GM12878 (cell line): Measurements from ENCODE around the gene GAS2. TPM values are rescaled to one million over a fixed set of nuclear protein-coding genes. Genes with fewer than 3 reads are reported as not detected.

Experiments used
- ATAC-seq: fragments of 200-7000 bp; cut with Tn5 transposase; 3 replicates; pipeline ENCODE4 v1.9.1; 2020; ENCODE audit warnings: mild to moderate bottlenecking, moderate library complexity
- BruUV-seq: library from RNA; stranded (reverse); fragments of 400-500 nt; replicated peaks from 2 replicates; lab custom pipeline; 2021; lab: Mats Ljungman, UMichigan
- CTCF ChIA-PET: fragments of 300-600 bp; sonication (Branson Sonifier 250); formaldehyde crosslinking; extraction: SDS; loops from one replicate; lab custom pipeline; 2021; ENCODE audit warnings: inconsistent platforms; lab: Yijun Ruan, JAX
- POLR2A ChIA-PET: fragments of 350-600 bp; formaldehyde crosslinking; extraction: SDS; loops from one replicate; lab custom pipeline; 2021; ENCODE audit warnings: inconsistent platforms; lab: Charles Lee
- RAD21 ChIA-PET: fragments of 300-600 bp; sonication (Branson Sonifier 250); formaldehyde crosslinking; loops from one replicate; lab custom pipeline; 2023; ENCODE audit warnings: antibody characterized with exemption; ENCODE audit not compliant: unreplicated experiment; lab: Charles Lee
- SMC1A ChIA-PET: fragments of 300-600 bp; sonication (Branson Sonifier 250); formaldehyde crosslinking; loops from one replicate; lab custom pipeline; 2023; ENCODE audit not compliant: unreplicated experiment, uncharacterized antibody; lab: Charles Lee
- DNase-seq: peaks from one replicate; pipeline ENCODE4 v3.0.0-alpha.2; 2011; ENCODE audit warnings: low read depth, low spot score
- FAIRE-seq: peaks from 3 replicates; lab custom pipeline; 2011; peaks lifted over from hg19 to GRCh38; lab: Jason Lieb, UNC
- H2AFZ ChIP-seq: 2 replicates; pipeline ENCODE4 v1.6.0; 2011; ENCODE audit warnings: low read depth, low read length, control low read depth; ENCODE audit not compliant: control insufficient read depth
- H3K27ac ChIP-seq: 2 replicates; pipeline ENCODE4 v1.5.1; 2011; ENCODE audit warnings: control low read depth; ENCODE audit not compliant: control insufficient read depth, insufficient read depth
- H3K27me3 ChIP-seq, 2 experiments: replicated peaks in 1 of 2; 2 replicates each; pipeline versions ENCODE4 v1.6.0 to v1.6.1; 2011; ENCODE audit warnings: low read length in 1 of 2; ENCODE audit not compliant: control insufficient read depth in 2 of 2, insufficient read depth in 2 of 2
- H3K36me3 ChIP-seq, 2 experiments: 2 replicates each; pipeline ENCODE4 v1.5.1; 2011; ENCODE audit warnings: low read length in 1 of 2; ENCODE audit not compliant: control insufficient read depth in 2 of 2, insufficient read depth in 2 of 2
- H3K4me1 ChIP-seq: 2 replicates; pipeline ENCODE4 v1.6.1; 2011; ENCODE audit warnings: mild to moderate bottlenecking, low read length, moderate library complexity, mixed read lengths; ENCODE audit not compliant: control insufficient read depth, insufficient read depth
- H3K4me2 ChIP-seq: 2 replicates; pipeline ENCODE4 v1.6.0; 2011; ENCODE audit warnings: control low read depth; ENCODE audit not compliant: control insufficient read depth, insufficient read depth
- H3K4me3 ChIP-seq: fragments of 200-600 bp; sonication (generic); 2 replicates; pipeline ENCODE4 v1.5.1; 2016
- H3K79me2 ChIP-seq: 2 replicates; pipeline ENCODE4 v1.6.0; 2011; ENCODE audit warnings: low read length; ENCODE audit not compliant: control insufficient read depth, insufficient read depth
- H3K9ac ChIP-seq: 2 replicates; pipeline ENCODE4 v1.8.0; 2011; ENCODE audit warnings: low read length, control low read depth, mixed read lengths; ENCODE audit not compliant: control insufficient read depth, insufficient read depth
- H3K9me3 ChIP-seq: replicated peaks from 3 replicates; pipeline ENCODE4 v1.5.1; 2011; ENCODE audit warnings: mild to moderate bottlenecking, low read length; ENCODE audit not compliant: control insufficient read depth, insufficient read depth
- H4K20me1 ChIP-seq: 2 replicates; pipeline ENCODE4 v1.6.0; 2011; ENCODE audit not compliant: control insufficient read depth, insufficient read depth
- BCLAF1 ChIP-seq: fragments of 450-650 bp; IDR thresholded peaks from 2 replicates; pipeline ENCODE4 v1.6.1; 2017; ENCODE audit warnings: antibody characterized with exemption, mild to moderate bottlenecking, moderate library complexity
- SIX5 ChIP-seq: IDR thresholded peaks from 2 replicates; pipeline ENCODE4 v1.6.1; 2011; ENCODE audit warnings: mild to moderate bottlenecking, low read depth, low read length, moderate library complexity; ENCODE audit not compliant: severe bottlenecking
- WGBS: methylation state at CpG from one replicate; pipeline ENCODE4 v1.1.6; 2016; ENCODE audit warnings: low lambda C conversion rate; ENCODE audit not compliant: insufficient replicate concordance, insufficient coverage; ENCODE audit errors: missing lambda C conversion rate; 5-methylcytosine and 5-hydroxymethylcytosine counted together
- in situ Hi-C: fragments of 300-500 bp; cut with MboI; formaldehyde crosslinking; loops from 9 replicates; pipeline ENCODE4 v1.14.3; 2018; ENCODE audit warnings: mixed read lengths
- intact Hi-C: fragments of 100-400 bp; cut with micrococcal nuclease; formaldehyde crosslinking; loops from one replicate; pipeline ENCODE4 v1.14.2; 2022; ENCODE audit not compliant: unreplicated experiment
- polyA plus RNA-seq, 11 experiments: library from polyadenylated mRNA; depleted of rRNA in 4 of 11; unstranded in 6 of 11; stranded (reverse) in 5 of 11; fragments of >200 nt; fragmentation: Nextera tagmentation in 4 of 11; fragmentation: Illumina TruSeq in 1 of 11; extraction: Ambion mirVana in 4 of 11; extraction: Trizol in 1 of 11; gene quantifications; 1 replicate in 1 of 11; 2 replicates in 10 of 11; pipeline versions ENCODE4 v1.2.1 to v1.2.3, GENCODE V29; 2011 to 2016; ENCODE audit warnings: inconsistent platforms in 2 of 11, missing spikeins in 2 of 11, low read depth in 1 of 11
- total RNA-seq, 4 experiments: library from RNA; depleted of rRNA in 3 of 4; stranded (reverse); fragments of >200 nt in 3 of 4; fragmentation: Illumina TruSeq in 1 of 4; extraction: Trizol in 1 of 4; gene quantifications; 2 replicates each; pipeline versions ENCODE4 v1.2.1 to v1.2.3, GENCODE V29; 2013 to 2021
- TF ChIP-seq, protein P1 (sequence below), 3 experiments: IDR thresholded peaks in 2 of 3; conservative IDR thresholded peaks in 1 of 3; 2 replicates each; pipeline ENCODE4 v1.5.1; 2011; ENCODE audit warnings: low read depth in 3 of 3, low read length in 3 of 3, mild to moderate bottlenecking in 3 of 3, control low read depth in 2 of 3, moderate library complexity in 2 of 3, inconsistent platforms in 1 of 3, mixed read lengths in 1 of 3; ENCODE audit not compliant: control insufficient read depth in 2 of 3, insufficient read depth in 1 of 3; ENCODE audit errors: extremely low read depth in 1 of 3

Gene GAS2
- total and polyA plus RNA-seq, 10 of the 15 experiments (the other 5 are each of a cell fraction or from before 2014, with no cell fraction given), result 16.4 to 81.4 (median 26.2) TPM

DNA sequence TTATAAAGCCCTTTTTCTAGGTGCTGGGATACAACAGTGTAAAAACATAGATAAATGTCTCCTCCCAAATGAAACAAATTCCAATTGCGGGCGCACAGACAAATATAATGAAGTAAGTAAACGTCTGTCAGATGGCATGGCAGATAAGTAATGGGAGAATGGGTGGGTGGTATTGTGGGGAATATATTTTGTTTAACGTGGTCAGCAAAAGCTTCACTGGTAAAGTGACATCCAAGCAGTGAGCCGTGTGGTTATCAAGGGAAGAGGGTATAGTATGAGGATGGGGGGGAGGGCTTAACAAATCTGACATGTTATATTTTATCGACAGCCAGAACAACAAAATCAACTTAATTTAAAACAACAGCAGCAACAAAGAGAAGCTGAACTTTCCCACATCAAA is 162.0 kb downstream of the GAS2 start:
- H3K36me3 ChIP-seq, result peaks cover 2% of the 10 kb centered on the region in 2 experiments; a peak in 2 of 4 replicates
- peak overlapping the region; percentile 87 for H3K4me3 ChIP-seq
- H2AFZ ChIP-seq, result no peak overlapping the region
- no peaks in the 10 kb centered on the region for H3K4me1 ChIP-seq
- peaks cover 13% of the 10 kb centered on the region for H3K79me2 ChIP-seq
- intact Hi-C loops, result loop anchor here (2.0 kb wide), 3 partner anchors 154 to 494 kb away; no protein-coding TSS in a partner anchor
- TF ChIP-seq SIX5 (no peak), BCLAF1 (no peak)
- TF ChIP-seq, protein P1, sequence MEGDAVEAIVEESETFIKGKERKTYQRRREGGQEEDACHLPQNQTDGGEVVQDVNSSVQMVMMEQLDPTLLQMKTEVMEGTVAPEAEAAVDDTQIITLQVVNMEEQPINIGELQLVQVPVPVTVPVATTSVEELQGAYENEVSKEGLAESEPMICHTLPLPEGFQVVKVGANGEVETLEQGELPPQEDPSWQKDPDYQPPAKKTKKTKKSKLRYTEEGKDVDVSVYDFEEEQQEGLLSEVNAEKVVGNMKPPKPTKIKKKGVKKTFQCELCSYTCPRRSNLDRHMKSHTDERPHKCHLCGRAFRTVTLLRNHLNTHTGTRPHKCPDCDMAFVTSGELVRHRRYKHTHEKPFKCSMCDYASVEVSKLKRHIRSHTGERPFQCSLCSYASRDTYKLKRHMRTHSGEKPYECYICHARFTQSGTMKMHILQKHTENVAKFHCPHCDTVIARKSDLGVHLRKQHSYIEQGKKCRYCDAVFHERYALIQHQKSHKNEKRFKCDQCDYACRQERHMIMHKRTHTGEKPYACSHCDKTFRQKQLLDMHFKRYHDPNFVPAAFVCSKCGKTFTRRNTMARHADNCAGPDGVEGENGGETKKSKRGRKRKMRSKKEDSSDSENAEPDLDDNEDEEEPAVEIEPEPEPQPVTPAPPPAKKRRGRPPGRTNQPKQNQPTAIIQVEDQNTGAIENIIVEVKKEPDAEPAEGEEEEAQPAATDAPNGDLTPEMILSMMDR (IDR thresholded peaks at IDR 0.05 in 2 of 3, conservative IDR thresholded peaks at IDR 0.05 in 1 of 3; ENCODE audit: control insufficient read depth in 2 of 3, extremely low read depth in 1 of 3, insufficient read depth in 1 of 3, low read depth in 3 of 3, low read length in 3 of 3), result no peak
- TF ChIP-seq, all 136 proteins: peak for 0
- peak; percentile 65 for FAIRE-seq
- peak overlapping the region; percentile 57 for H3K4me2 ChIP-seq
- in situ Hi-C loops, result no loop called here
- H3K27ac ChIP-seq, result no peak overlapping the region
- ChIA-PET POLR2A (interaction anchor here (0.6 to 2.5 kb wide), 11 partner anchors 14 to 342 kb away, joined by 3 to 10 read pairs (median 5); partner anchors contain the start of gene FANCF), CTCF (interaction anchor here (0.9 to 5.0 kb wide), 26 partner anchors 10 to 597 kb away, joined by 3 to 42 read pairs (median 6); partner anchors contain the start of gene GAS2), RAD21 (interaction anchor here (0.8 to 2.4 kb wide), 18 partner anchors 36 to 463 kb away, joined by 3 to 39 read pairs (median 5); partner anchors contain the start of gene GAS2), SMC1A (interaction anchor here (0.8 to 3.1 kb wide), 23 partner anchors 8 to 507 kb away, joined by 3 to 30 read pairs (median 5); no protein-coding TSS in a partner anchor)
- WGBS, result 52% methylated on average over 6 of the region's 6 CpGs
- no peak for DNase-seq
- no peaks in the 10 kb centered on the region for H3K27me3 ChIP-seq
- H3K9me3 ChIP-seq, result no peaks in the 10 kb centered on the region
- peak overlapping the region; percentile 68 for H3K9ac ChIP-seq
- TSS peak; percentile 55 for BruUV-seq
- H4K20me1 ChIP-seq, result no peaks in the 10 kb centered on the region
- ATAC-seq, result no peak
